NT2/D1 (cell line): Measurements from ENCODE around the gene LTBP2.

ENCODE experiments used
- DNase-seq: peaks from one replicate; pipeline ENCODE4 v3.0.0-alpha.2; 2011; ENCODE audit warnings: low read depth, low spot score
- H3K27me3 ChIP-seq: 2 replicates; pipeline ENCODE4 v1.6.0; 2011; ENCODE audit warnings: mild to moderate bottlenecking; ENCODE audit not compliant: insufficient read length, insufficient read depth
- H3K36me3 ChIP-seq: 2 replicates; pipeline ENCODE4 v1.6.1; 2011; ENCODE audit warnings: mild to moderate bottlenecking, low read length, mixed read lengths; ENCODE audit not compliant: insufficient read depth, insufficient read length
- H3K4me1 ChIP-seq: 2 replicates; pipeline ENCODE4 v1.5.1; 2011; ENCODE audit not compliant: insufficient read depth, insufficient read length
- H3K4me3 ChIP-seq: 2 replicates; pipeline ENCODE4 v1.5.1; 2011; ENCODE audit warnings: low read depth; ENCODE audit not compliant: insufficient read length
- H3K9ac ChIP-seq: 2 replicates; pipeline ENCODE4 v1.6.0; 2011; ENCODE audit warnings: low read depth; ENCODE audit not compliant: insufficient read length
- H3K9me3 ChIP-seq: 2 replicates; pipeline ENCODE4 v1.5.1; 2011; ENCODE audit warnings: mild to moderate bottlenecking, low read length; ENCODE audit not compliant: insufficient read depth
- SUZ12 ChIP-seq: IDR thresholded peaks from 2 replicates; pipeline ENCODE4 v1.6.1; 2011; ENCODE audit not compliant: insufficient read length, insufficient read depth; ENCODE audit errors: extremely low read depth
- YY1 ChIP-seq: IDR thresholded peaks from 2 replicates; pipeline ENCODE4 v1.6.1; 2011; ENCODE audit not compliant: insufficient read length, insufficient read depth
- ZNF274 ChIP-seq: IDR thresholded peaks from 2 replicates; pipeline ENCODE4 v1.6.1; 2011; ENCODE audit warnings: mild to moderate bottlenecking, low read depth, low read length

Gene LTBP2

DNA sequence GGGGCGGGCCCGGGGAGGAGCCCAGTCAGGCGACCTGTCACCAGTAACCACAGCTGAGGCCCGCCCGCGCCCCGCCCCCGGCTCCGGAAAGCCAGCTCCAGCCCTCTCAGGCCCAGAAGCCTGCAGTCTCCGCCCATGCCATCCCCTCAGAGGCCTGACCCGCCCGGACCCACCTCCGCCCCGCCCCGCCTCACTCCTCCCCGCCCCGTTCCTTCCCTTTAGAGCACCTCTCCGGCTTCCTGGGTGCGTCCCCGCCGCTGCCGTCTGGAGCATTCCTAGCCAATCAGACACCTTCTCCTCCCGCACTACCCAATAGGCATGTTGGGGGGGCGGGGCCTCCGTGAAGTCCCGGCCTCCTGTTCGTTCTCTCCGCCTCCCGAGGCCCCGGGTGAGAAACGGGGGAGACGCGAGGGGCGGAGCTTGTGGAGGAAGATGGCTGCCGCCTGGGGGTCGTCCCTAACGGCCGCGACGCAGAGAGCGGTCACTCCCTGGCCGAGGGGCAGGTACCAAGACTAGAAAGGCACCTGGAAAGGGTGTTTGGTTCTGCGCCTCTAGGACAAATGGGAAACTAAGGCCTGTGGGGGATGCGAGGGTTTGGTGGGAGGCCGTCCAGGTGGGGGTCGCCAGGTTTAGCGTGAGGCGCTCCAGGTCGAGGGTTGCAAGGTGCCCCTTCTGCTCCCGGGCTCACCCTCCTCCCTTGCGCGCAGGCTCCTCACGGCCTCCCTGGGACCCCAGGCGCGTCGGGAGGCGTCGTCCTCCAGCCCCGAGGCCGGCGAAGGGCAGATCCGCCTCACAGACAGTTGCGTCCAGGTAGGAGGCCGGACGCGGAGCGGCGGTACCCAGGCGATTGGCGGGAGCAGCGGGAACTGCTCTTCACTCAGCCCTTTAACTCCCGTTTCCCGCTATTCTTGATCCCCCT is 118.4 kb downstream of the LTBP2 start, which contains the start of gene ISCA2:
ISCA2 (plus strand) TSS at position 423 of the 919 bp plus-strand sequence; CDS start at position 433, 10 bp downstream.
- peak within 1 kb of the TSS; percentile 97 for H3K9ac ChIP-seq
- H3K36me3 ChIP-seq, result peaks cover 24% of the 10 kb centered on the region
- no peaks in the 10 kb centered on the region for H3K27me3 ChIP-seq
- H3K9me3 ChIP-seq, result no peaks in the 10 kb centered on the region
- H3K4me1 ChIP-seq, result peaks cover 2% of the 10 kb centered on the region
- DNase-seq, result peak; percentile 95
- H3K4me3 ChIP-seq, result peak within 1 kb of the TSS; percentile 89
- TF ChIP-seq YY1 (peak; percentile 67), ZNF274 (no peak)

DNA sequence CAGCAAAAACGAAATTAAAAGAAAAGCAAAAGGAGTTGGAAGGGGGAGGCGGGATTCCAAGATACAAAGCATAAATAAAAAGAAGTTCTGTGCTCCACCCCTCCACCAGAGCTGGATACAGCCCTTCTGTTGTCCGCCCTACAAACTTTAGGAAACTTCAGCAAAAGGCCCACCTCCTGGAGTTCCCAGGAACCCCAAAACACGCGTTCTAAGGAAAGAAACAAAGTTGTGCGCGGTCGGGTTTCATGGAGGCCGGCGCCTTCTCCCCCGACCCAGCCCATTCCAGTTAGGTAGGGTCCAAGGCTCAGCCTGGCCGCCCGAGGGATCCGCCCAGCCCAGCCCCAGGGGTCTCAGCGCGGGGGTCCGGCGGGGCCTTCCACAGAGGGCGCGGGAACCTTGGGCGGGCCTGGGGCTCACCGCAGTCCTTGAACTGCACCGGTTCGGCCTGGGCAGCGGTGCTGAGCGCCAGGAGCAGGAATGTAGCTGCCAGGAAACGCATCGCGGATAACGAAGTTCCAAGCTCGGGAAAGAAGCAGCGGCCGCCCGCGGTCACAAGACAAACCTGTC is 119.2 kb downstream of the LTBP2 start, which contains the start of gene NPC2:
NPC2 (minus strand) TSS at position 530 of the 567 bp plus-strand sequence; CDS start at position 499, 31 bp downstream.
- no peak for DNase-seq
- peaks cover 2% of the 10 kb centered on the region for H3K4me1 ChIP-seq
- peak within 1 kb of the TSS; percentile 97 for H3K9ac ChIP-seq

DNA sequence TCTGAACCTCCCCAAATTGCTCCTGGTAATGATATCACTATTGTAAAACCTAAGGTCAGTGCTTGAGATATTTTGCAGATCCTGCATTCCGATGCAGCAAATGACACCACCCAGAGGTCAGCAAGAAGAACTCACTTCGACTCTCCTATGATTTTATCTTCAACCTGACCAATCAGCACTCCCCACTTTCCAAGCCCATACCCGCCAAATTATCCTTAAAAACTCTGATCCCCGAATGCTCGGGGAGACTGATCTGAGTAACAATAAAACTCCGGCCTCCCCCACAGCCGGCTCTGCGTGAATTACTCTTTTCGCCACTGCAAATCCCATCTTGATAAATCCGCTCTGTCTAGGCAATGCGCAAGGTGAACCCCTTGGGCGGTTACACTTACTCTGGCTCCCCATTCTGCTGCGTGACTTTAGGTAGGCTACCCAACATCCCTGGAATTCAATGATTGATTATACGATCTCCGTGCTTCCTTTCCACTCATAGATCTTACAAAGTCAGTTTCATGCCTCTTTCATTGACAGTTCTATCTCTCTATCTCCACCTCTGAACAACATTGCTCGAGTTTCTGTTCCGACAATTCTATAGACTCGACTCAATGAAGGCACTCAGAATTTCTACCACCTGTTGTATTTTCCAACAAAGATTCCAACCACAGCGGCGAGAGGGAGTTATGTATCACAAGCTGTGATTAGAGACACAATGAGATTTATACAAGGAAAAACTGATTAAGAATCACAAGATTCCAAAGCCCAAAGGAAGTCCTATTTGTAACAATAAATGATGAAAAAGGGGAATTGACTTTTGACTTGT is 119.9 kb downstream of the LTBP2 start:
- Histone ChIP-seq H3K27me3 (no peaks in the 10 kb centered on the region), H3K4me3 (peak overlapping the region; percentile 56), H3K4me1 (peaks cover 2% of the 10 kb centered on the region), H3K9me3 (no peaks in the 10 kb centered on the region), H3K36me3 (peaks cover 25% of the 10 kb centered on the region), H3K9ac (peak overlapping the region; percentile 73)
- no peak for TF ChIP-seq SUZ12
- TF ChIP-seq ZNF274, result no peak
- TF ChIP-seq YY1, result no peak
- no peak for DNase-seq

More for the DNA sequence above, 119.2 kb downstream of the LTBP2 start, which contains the start of gene NPC2:
- no peaks in the 10 kb centered on the region for H3K9me3 ChIP-seq
- H3K4me3 ChIP-seq, result peak within 1 kb of the TSS; percentile 89
- peaks cover 24% of the 10 kb centered on the region for H3K36me3 ChIP-seq
- no peaks in the 10 kb centered on the region for H3K27me3 ChIP-seq
- no peak for TF ChIP-seq YY1

DNA sequence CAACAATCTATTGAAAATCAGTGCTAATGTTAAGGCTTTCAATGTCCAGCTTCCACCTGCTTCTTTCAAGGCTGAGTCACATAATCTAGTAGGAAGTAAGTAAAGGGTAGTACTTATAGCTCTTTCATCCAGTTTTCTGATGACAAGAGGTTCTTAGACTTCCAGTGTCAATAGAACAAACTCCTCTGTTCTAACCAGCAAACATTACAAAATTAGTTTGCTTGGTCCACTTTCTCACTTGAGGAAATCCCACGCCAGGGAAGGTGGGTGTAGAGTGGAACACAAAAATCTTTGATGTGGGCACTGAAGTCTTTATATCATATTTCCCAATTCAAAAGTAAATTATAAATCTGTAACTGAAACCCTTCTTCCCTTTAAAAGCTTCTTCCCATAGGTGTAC is 121.6 kb downstream of the LTBP2 start:
- no peak for TF ChIP-seq YY1
- no peak for TF ChIP-seq SUZ12
- TF ChIP-seq ZNF274, result no peak
- Histone ChIP-seq H3K9me3 (no peaks in the 10 kb centered on the region), H3K36me3 (peaks cover 19% of the 10 kb centered on the region), H3K27me3 (no peaks in the 10 kb centered on the region), H3K4me3 (no peak overlapping the region), H3K9ac (no peak overlapping the region), H3K4me1 (peaks cover 2% of the 10 kb centered on the region)
- DNase-seq, result no peak

DNA sequence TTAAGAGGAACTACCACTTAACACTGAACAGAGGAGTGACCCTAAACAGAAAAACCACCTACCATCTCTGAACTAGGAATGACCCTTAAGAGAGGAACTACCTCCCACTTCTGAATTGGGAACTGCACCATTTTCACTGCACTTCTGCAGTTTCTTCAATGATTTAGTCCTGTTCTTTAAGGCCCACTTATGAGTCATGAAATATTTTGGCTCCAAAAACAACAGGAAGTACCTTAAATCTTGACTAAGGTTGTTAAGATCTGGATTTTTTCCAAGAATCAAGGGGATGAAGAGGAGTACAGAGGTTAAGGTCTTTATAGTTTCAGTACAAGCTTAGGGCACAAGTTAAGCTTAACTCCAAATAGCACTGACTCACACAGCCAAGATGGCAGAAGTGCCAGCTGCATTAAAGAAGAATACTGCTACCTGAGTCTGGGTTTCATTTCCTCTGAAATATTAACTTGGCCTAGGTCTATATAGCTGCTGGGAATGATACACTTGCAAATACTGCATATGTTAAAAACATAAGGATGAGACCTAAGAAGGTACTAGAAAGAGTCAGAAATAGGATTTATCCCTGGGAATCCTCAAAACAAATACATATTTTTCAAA is 123.1 kb downstream of the LTBP2 start:
- H3K36me3 ChIP-seq, result peaks cover 19% of the 10 kb centered on the region
- no peaks in the 10 kb centered on the region for H3K27me3 ChIP-seq
- no peak overlapping the region for H3K9ac ChIP-seq
- H3K4me3 ChIP-seq, result no peak overlapping the region
- DNase-seq, result no peak
- H3K4me1 ChIP-seq, result no peaks in the 10 kb centered on the region
- TF ChIP-seq ZNF274, result no peak
- no peak for TF ChIP-seq YY1
- no peak for TF ChIP-seq SUZ12
- no peaks in the 10 kb centered on the region for H3K9me3 ChIP-seq

DNA sequence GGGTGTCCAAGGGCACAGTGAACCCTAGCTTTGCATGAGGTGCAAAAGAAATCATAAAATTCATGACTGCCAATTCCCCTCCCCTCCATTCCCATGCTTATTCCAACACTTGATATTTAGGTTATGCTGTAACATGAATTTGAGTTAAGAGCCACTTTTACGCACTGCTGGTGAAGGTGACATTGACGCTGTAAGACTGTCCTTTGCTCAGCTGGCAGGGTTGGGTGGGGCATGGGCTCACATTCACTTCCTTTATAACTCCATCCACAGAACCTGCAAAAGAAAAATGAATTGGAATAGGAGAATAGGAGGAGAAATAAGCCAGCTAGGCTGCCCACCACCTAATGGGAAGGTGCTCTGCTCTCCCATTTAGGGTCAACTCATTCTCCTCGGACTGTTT is 125.9 kb downstream of the LTBP2 start:
- H3K4me3 ChIP-seq, result no peak overlapping the region
- no peak for DNase-seq
- H3K9me3 ChIP-seq, result no peaks in the 10 kb centered on the region
- peaks cover 37% of the 10 kb centered on the region for H3K36me3 ChIP-seq
- no peaks in the 10 kb centered on the region for H3K27me3 ChIP-seq
- no peaks in the 10 kb centered on the region for H3K4me1 ChIP-seq
- no peak overlapping the region for H3K9ac ChIP-seq
- TF ChIP-seq SUZ12 (no peak), ZNF274 (no peak), YY1 (no peak)

DNA sequence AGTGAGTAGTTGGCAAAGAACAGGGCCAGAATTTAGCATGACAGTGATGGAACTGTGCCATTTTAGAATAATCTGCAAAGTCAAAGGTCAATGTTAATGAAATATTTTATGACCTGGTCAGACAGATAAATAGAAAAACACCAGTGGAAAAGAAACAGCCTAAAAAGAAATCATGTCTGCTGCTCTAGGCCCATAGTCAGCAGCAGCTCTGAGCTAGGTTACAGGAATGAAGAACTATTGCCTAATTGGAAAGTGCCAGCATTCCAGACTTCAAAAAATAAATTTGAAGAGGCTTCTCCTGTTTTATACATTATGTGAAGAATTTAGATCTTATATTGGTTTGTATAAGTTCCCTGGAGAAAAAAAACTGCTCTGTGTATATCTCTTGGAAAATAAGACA is 128.7 kb downstream of the LTBP2 start:
- Histone ChIP-seq H3K4me3 (no peak overlapping the region), H3K36me3 (peaks cover 46% of the 10 kb centered on the region), H3K9ac (no peak overlapping the region), H3K4me1 (no peaks in the 10 kb centered on the region), H3K27me3 (no peaks in the 10 kb centered on the region), H3K9me3 (no peaks in the 10 kb centered on the region)
- TF ChIP-seq YY1, result no peak
- no peak for TF ChIP-seq ZNF274
- no peak for TF ChIP-seq SUZ12
- no peak for DNase-seq
